Esophagus mucosa (tissue), 1 donor: ENCODE results near the gene CXCR3. TPM values are rescaled to one million over a fixed set of nuclear protein-coding genes. Genes with fewer than 3 reads are reported as not detected.
A peak's percentile ranks its signal among the peaks of the same experiment; 100 is the strongest.
"Not testable (repeated sequence)": the region's sequence is repeated elsewhere in the genome, so short reads cannot be mapped to it uniquely, and the experiment has no call there.

ENCODE experiments used
- ATAC-seq: fragments of 200-7000 bp; cut with Tn5 transposase; one replicate; pipeline ENCODE4 v1.9.1; 2020
- total RNA-seq: library from RNA; stranded (reverse); gene quantifications from one replicate; pipeline ENCODE4 v1.2.4, GENCODE V29; 2023
- donor health status: DM: yes; HTN: yes; CAD: no.

The CXCR3 gene
- total RNA-seq, 1 donor from 2014 or later: not detected

- no peak for ATAC-seq
Measured at GRCh38 chrX:71636438-71637252, 18.3 kb upstream of the CXCR3 start.

DNA sequence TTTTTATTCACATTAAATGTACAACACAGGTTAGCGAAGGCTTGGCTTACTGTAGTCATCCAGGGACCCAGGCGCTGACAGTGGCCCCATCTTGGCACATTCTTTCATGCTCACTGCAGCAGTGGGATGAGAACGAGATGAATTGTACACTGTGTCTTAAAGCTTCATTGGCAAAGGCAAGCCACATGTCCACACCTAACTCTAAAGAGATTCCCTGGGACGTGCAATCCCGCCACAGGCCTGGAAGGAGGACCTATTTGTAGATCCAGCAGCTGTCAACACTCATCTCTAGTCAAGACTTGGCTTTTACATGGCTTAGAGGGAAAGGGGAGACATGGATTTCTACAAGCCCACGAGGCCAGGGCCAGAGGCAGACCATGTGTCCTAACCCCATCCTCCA, 16.1 kb upstream of the CXCR3 start:
- ATAC-seq: no peak

DNA sequence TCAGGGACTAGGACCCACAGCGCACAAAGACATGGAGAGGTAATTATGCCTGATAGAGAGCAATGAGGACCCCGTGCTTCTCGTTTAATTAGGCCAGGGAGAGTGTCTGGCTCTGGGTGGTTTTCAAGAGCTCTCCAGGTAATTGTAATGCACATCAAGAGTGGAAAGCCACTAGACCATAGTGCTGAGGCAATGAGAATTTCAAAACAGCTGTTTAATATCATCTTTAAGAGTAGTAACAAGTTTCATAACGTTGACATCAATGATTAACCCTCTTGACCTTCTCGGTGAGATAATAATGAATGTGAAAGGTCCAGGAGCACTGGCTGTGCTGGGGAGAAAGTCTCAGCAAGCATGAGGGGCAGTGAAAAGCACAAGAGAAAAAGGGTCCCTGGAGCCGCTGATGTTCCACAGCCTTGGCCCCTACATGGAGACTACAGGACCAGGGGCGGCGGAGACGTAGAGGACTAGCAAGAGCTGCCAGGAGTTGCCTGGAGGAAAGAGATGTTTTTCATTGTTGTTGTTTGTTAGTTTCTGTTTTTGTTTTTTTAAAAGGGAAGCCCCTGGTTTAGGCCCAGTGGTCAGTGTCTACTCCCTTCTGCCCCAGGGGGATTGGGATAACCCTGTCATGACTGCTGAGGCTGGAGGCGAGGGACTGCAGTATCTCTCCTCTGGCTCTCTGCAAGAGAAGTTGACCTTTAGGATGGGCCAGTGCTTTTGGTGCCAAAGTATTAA, 14.8 kb upstream of the CXCR3 start:
- no peak for ATAC-seq

- ATAC-seq: no peak
Measured at GRCh38 chrX:71629467-71629866, 11.2 kb upstream of the CXCR3 start.

DNA sequence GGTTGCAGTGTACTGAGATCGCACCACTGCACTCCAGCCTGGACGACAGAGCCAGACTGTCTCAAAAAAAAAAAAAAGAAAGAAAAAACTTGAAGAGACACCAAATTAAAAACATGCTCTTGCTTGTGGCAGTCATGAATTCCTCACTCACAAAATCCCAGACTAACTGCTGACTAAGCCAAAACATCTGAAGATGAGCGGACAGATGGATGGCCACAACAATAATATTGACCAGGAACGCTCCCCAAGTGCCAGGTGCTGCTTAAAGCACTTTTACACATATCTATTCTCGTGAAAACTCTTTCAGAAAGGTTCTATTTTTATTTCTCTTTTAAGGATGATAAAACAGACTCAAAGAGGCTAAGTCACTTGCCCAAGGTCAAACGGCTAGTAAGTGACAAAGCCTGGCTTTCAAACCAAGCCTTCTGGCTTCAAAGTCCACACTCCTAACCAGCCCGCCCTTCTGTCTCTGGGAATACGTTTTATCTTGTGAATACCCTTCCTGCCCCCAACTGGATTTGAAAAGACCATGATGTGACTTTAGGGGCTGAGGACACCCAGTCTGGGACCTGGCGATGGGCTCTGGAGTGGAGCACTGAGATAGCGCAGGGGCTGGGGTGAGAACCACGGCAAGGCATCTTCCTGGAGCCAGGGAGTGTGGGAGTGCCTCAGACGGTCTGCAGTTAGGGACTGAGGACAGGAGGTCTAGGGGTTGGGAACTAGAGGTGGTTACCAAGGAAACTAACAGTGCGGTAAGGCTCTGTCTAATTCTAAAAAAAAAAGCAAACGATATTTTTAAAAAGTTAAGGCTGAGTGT, 9.5 kb upstream of the CXCR3 start:
- ATAC-seq: no peak

GRCh38 chrX:71626576-71626975, 8.3 kb upstream of the CXCR3 start:
- peak; percentile 16 for ATAC-seq

DNA sequence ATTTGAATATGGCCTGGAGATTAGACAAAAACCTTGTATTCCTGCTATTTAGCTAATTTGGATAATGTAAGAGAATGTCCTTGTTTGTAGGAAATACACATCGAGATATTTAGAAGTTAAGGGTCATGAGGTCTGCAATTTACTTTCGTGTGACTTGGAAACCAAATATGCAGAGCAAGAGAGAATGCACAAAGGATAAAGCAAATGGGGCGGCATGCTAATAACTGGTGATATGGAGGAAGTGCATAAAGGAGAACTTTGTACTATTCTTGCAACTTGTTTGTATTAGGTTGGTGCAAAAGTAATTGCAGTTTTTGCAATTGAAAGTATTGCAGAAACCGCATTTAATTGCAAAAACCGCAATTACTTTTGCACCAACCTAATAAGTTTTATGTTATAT, 7.2 kb upstream of the CXCR3 start:
- ATAC-seq: no peak

DNA sequence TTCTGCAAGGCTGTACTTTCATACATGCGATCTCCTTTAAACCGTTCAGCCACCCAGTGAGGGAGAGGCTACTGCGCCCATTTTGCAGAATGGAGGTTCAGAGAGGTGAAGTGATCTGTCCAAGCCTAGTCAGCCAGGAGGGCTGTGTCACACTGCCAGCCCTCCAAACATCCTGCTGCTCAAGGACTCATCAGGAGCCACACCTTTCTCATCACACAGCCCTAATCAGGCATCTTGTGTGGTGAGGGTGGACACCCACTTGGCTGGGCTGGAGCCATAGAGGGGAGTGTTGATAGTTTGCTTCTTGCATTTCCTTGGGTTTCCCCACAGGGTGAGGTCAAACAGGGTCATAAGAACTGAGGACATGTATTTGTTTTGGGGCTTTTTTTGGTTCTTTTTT, 5.4 kb upstream of the CXCR3 start:
- ATAC-seq: no peak

DNA sequence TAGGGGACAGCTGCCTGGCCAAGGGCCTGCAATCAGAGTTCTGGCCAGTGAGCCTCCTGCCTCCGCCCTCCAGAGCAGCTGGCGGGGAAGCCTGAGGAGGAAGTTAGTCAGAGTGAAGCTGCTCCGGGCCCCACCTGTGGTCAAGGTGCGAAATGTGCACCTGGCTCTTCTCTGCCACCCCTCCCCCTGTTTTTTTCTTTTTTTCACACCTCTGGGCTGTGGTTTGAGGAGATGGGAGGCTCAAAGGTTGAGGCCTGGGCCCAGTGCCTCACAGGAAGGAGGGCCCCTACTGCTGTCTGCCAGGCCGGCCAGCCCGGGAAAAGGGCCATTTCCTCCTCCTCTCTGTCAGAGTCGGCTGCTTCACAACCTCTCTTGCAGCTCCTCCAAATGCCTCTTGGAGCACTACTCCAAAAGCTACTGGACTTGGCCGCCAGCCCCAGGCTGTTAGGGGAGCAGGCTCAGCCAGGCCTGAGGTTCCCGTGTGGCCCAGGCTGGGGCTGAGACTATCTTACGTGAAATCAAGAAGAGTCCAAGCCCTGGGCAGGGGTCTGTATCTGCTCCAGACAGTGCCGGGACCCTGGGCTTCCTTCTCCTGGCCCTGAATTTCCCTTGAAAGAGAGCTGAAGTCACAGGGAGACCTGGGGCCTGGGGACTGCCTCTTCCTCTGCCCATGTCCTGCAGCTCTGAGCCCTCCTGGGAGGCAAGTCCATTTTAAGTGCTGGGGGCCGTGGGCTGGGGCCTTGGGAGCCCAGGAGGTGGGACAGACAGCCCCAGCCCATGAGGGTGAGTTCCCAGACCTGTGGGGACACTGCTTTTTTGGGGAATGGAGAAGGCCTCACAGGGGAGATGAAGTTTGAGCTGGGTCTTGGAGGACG, 4.5 kb upstream of the CXCR3 start:
- ATAC-seq: peak; percentile 71

DNA sequence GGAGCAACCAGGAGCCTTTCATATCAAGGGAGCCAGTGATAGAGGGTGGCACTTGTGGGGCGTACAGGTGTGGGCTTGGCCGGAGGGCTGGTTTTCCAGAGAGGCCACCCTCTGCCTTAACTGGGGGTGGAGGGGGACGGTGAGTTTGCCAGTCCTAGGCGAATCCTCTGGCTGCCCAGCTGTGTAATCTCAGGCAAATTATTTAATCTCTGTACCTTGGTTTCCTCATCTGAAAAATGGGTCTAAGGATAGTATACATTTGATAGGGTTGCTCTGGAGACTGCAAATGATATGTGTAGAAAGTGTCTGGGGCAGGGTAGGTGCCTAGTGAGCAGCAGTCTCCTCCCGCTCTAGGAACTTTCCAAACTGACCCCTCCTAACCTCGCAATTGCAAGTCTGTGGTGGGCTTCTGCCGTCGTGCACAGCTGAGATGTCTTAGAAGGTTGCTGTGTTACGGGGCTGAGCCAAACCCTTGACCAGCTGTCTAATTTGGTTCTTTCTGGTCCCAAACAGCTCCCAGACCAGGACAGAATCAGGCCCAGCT, 3.8 kb upstream of the CXCR3 start:
- ATAC-seq: no peak

DNA sequence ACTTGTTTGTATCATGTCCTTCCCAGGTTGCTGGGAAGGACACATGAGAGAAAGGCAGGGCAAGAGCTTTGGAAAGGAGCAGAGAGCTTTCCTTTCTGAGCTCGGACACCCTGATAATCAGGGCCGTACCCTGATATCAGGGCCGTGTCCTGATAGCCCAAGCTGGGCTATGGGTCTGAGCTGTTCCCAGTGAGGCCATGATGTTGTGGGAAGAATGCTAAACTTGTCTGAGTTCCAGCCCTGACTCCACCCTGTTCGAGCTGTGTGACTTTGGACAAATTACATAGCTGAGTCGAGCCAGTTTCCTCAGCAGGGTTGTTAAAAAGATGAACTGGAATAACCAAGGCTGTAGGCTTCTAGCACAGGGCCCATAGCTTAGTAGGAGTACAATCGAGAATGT, 3.3 kb upstream of the CXCR3 start:
- no peak for ATAC-seq

DNA sequence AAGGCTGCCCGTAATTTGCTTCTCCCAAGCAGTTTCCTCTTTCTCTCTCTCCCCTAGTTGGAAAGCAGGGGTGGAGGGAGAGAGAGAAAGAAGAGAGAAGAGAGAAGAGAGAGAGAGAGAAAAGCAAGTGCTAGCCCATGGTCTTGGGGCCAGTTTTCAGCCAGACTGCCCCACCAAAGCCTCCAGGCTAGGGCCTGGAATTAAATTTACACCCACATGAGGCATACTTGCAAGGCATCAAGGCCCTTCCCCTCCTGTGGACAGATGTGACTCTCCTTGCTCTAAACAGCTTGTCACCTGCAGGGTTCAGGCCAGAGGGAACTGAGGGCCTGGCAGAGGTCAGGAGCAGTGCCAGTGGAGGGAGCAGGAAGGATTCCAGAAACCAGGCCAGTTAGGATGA, 1.7 kb upstream of the CXCR3 start:
- no peak for ATAC-seq

- no peak for ATAC-seq
Measured at GRCh38 chrX:71619193-71619592, 882 bp upstream of the CXCR3 start.

DNA sequence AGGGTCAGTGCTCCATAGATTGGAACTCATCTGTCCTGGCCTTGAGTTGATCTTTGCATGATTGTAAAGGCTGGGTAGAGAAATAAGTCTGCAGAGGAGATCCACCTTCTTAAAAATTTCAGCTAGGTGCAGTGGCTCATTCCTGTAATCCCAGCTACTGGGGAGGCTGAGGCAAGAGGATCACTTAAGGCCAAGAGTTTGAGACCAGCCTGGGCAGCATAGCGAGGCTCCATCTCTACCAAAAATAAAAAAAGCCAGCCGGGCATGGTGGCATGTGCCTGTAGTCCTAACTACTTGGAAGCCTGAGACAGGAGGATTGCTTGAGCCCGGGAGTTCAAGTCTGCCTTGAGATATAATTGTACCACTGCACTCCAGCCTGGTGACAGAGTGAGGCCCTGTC, 476 bp upstream of the CXCR3 start:
- no peak for ATAC-seq

- ATAC-seq: no peak
Measured at GRCh38 chrX:71617742-71618141, 569 bp downstream of the CXCR3 start.

DNA sequence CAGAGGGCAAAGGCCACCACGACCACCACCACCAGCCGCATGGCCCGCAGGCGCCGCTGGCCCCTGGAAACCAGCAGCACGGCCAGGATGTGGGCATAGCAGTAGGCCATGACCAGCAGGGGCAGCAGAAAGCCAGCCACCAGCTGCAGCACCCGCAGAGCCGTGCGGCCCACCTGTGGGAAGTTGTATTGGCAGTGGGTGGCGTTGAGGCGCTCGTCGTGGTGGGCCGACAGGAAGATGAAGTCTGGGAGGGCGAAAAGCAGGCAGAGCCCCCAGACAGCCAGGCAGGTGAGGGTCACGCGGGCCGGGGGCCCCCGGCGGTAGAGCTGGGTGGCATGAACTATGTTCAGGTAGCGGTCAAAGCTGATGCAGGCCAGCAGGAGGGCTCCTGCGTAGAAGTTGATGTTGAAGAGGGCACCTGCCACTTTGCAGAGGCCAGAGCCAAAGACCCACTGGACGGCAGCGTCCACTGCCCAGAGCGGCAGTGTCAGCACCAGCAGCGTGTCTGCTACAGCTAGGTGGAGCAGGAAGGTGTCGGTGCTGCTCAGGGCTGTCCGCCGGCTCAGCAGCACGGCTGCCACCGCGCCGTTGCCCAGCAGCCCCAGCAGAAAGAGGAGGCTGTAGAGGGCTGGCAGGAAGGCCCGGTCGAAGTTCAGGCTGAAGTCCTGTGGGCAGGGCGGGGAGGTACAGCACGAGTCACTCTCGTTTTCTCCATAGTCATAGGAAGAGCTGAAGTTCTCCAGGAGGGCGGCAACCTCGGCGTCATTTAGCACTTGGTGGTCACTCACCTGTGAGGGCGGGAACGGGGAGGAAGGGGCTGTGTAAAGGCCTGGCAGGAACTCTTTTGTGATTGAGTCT, 1.4 kb downstream of the CXCR3 start:
- peak; percentile 22 for ATAC-seq

DNA sequence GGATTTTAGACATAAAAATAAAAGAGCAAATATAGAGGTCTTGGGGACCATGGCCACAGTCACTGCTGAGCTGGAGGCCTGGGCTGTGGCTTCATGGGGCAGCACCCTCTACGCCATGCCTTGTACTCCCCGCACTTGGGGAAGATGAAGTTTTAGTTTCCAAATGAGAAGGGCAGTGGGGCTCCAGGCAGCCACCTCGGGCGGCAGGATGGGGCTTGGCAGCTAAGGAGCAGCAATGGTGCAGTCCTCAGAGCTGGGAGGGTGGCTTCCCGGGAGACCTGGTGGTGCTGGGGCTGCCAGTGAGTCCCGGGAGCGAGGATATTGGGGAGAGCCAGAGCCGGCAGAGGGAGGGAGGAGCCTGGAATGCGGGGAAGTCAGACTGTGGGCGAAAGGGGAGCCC, 2.4 kb downstream of the CXCR3 start:
- ATAC-seq: no peak

GRCh38 chrX:71615056-71615455, 3.3 kb downstream of the CXCR3 start:
- ATAC-seq: no peak

DNA sequence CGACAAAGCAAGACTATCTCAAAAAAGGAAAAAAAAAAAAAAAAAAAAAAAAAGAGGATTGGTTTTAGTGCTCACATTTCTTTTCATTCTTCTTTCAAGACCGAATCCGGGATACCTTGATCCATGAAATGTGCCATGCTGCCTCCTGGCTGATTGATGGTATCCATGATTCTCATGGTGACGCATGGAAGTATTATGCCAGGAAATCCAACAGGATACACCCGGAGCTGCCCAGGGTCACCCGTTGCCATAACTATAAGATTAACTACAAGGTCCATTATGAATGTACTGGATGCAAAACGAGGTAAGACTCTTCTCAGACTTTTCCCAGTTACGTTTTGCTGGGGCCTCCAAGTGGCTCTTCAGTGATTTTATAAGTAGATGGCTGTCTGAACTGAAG, 6.1 kb downstream of the CXCR3 start:
- ATAC-seq: no peak

GRCh38 chrX:71611736-71612135, 6.6 kb downstream of the CXCR3 start:
- not testable (repeated sequence) for ATAC-seq
